Measurements from ENCODE around the gene PDGFB. TPM values are rescaled to one million over a fixed set of nuclear protein-coding genes. Genes with fewer than 3 reads are reported as not detected.

PDGFB gene
- total RNA-seq, 2 experiments from 2014 or later = 0.45 to 0.69 TPM

- Mint-ChIP-seq H3K9me3 (no peaks in the 10 kb centered on the region), H3K27ac (no peak overlapping the region), H3K4me3 (no peak overlapping the region), H3K27me3 (peaks cover 21% of the 10 kb centered on the region), H3K4me1 (ENCODE audit: low read depth) (peaks cover 11% of the 10 kb centered on the region), H3K36me3 (ENCODE audit: low read depth) (peaks cover 5% of the 10 kb centered on the region)
- POLR2A ChIA-PET = interaction anchor here (2.7 kb wide), 1 partner anchor 10 kb away, joined by 5 read pairs; no protein-coding TSS in a partner anchor
- Histone ChIP-seq H3K4me1 (ENCODE audit: insufficient read depth, low read length) (peaks cover 42% of the 10 kb centered on the region), H3K36me3 (ENCODE audit: insufficient read depth, low read length) (peaks cover 6% of the 10 kb centered on the region), H3K9me3 (ENCODE audit: control insufficient read depth in 1 of 2, insufficient read depth in 1 of 2, low read length in 2 of 2) (no peaks in the 10 kb centered on the region), H3K4me3 (ENCODE audit: low read length) (no peak overlapping the region), H3K27ac (ENCODE audit: low read depth in 1 of 2, low read length in 2 of 2) (no peak overlapping the region), H3K27me3 (ENCODE audit: control insufficient read depth in 1 of 2, insufficient read depth in 2 of 2, low read length in 2 of 2) (peaks cover 13 to 17% of the 10 kb centered on the region in 2 experiments)
- CTCF ChIA-PET = no interaction called here
- intact Hi-C loops (cut with DNase I, micrococcal nuclease) = loop anchor here in 1 of 2 experiments (10.0 kb wide), 1 partner anchor 257 kb away; the partner anchor contains the start of gene MIEF1
- ATAC-seq (ENCODE audit: poor library complexity) (no peak), DNase-seq (no peak)
- TF ChIP-seq CTCF (IDR thresholded peaks at IDR 0.05) = no peak
Measured at GRCh38 chr22:39247361-39247760, 2.6 kb upstream of the PDGFB start.

GRCh38 chr22:39246690-39247332, 2.0 kb upstream of the PDGFB start:
- no peaks in the 10 kb centered on the region for H3K9me3 ChIP-seq (ENCODE audit: control insufficient read depth in 1 of 2, insufficient read depth in 1 of 2, low read length in 2 of 2)
- Mint-ChIP-seq H3K4me1 (ENCODE audit: low read depth) (peaks cover 11% of the 10 kb centered on the region), H3K36me3 (ENCODE audit: low read depth) (peaks cover 5% of the 10 kb centered on the region), H3K9me3 (no peaks in the 10 kb centered on the region), H3K4me3 (peak overlapping the region; percentile 56), H3K27me3 (peaks cover 15% of the 10 kb centered on the region), H3K27ac (no peak overlapping the region)
- intact Hi-C loops (cut with DNase I, micrococcal nuclease) = loop anchor here in 1 of 2 experiments (10.0 kb wide), 1 partner anchor 258 kb away; the partner anchor contains the start of gene MIEF1
- TF ChIP-seq CTCF (IDR thresholded peaks at IDR 0.05) = no peak
- ATAC-seq (ENCODE audit: poor library complexity) = no peak
- peaks cover 43% of the 10 kb centered on the region for H3K4me1 ChIP-seq (ENCODE audit: insufficient read depth, low read length)
- no peak for DNase-seq
- no peak overlapping the region for H3K27ac ChIP-seq (ENCODE audit: low read depth in 1 of 2, low read length in 2 of 2)
- H3K36me3 ChIP-seq (ENCODE audit: insufficient read depth, low read length) = peaks cover 6% of the 10 kb centered on the region
- POLR2A ChIA-PET = interaction anchor here (2.7 to 8.8 kb wide), 2 partner anchors 10 to 71 kb away, joined by 5 to 96 read pairs; partner anchors contain the start of gene RPL3
- peaks cover 8 to 12% of the 10 kb centered on the region in 2 experiments for H3K27me3 ChIP-seq (ENCODE audit: control insufficient read depth in 1 of 2, insufficient read depth in 2 of 2, low read length in 2 of 2)
- CTCF ChIA-PET = no interaction called here
- H3K4me3 ChIP-seq (ENCODE audit: low read length) = no peak overlapping the region

- Mint-ChIP-seq H3K27me3 (peaks cover 11% of the 10 kb centered on the region), H3K4me3 (peak overlapping the region; percentile 89), H3K27ac (no peak overlapping the region), H3K9me3 (no peaks in the 10 kb centered on the region), H3K4me1 (ENCODE audit: low read depth) (peaks cover 17% of the 10 kb centered on the region), H3K36me3 (ENCODE audit: low read depth) (peaks cover 11% of the 10 kb centered on the region)
- intact Hi-C loops (cut with DNase I, micrococcal nuclease) = loop anchor here in 1 of 2 experiments (10.0 kb wide), 1 partner anchor 259 kb away; the partner anchor contains the start of gene MIEF1
- H3K36me3 ChIP-seq (ENCODE audit: insufficient read depth, low read length) = peaks cover 6% of the 10 kb centered on the region
- H3K27me3 ChIP-seq (ENCODE audit: control insufficient read depth in 1 of 2, insufficient read depth in 2 of 2, low read length in 2 of 2) = peaks cover 8 to 10% of the 10 kb centered on the region in 2 experiments
- ATAC-seq (ENCODE audit: poor library complexity) = no peak
- peaks cover 49% of the 10 kb centered on the region for H3K4me1 ChIP-seq (ENCODE audit: insufficient read depth, low read length)
- CTCF ChIA-PET = no interaction called here
- POLR2A ChIA-PET = interaction anchor here (1.5 to 8.8 kb wide), 2 partner anchors 11 to 71 kb away, joined by 4 to 96 read pairs; partner anchors contain the start of gene RPL3
- no peak overlapping the region for H3K27ac ChIP-seq (ENCODE audit: low read depth in 1 of 2, low read length in 2 of 2)
- H3K4me3 ChIP-seq (ENCODE audit: low read length) = no peak overlapping the region
- DNase-seq = no peak
- H3K9me3 ChIP-seq (ENCODE audit: control insufficient read depth in 1 of 2, insufficient read depth in 1 of 2, low read length in 2 of 2) = no peaks in the 10 kb centered on the region
- no peak for TF ChIP-seq CTCF (IDR thresholded peaks at IDR 0.05)
Measured at GRCh38 chr22:39246217-39246616, 1.4 kb upstream of the PDGFB start.

Measured in CD4-positive, alpha-beta T cell (primary cell).